GM19438 (cell line): ENCODE data around the gene PARP8.
A peak's percentile ranks its signal among the peaks of the same experiment; 100 is the strongest.

Source experiments
- ATAC-seq: cut with Tn5 transposase; IDR thresholded peaks from one replicate; pipeline ENCODE4 v1.9.1; 2021; ENCODE audit warnings: low read depth; ENCODE audit not compliant: unreplicated experiment

Gene PARP8

GRCh38 chr5:50724262-50724661, 57.8 kb downstream of the PARP8 start:
- ATAC-seq = no peak

- no peak for ATAC-seq
Observed at GRCh38 chr5:50725800-50726474, 59.5 kb downstream of the PARP8 start.

- no peak for ATAC-seq
Observed at GRCh38 chr5:50726475-50727148, 60.2 kb downstream of the PARP8 start.

GRCh38 chr5:50727149-50727496, 60.7 kb downstream of the PARP8 start:
- no peak for ATAC-seq

DNA sequence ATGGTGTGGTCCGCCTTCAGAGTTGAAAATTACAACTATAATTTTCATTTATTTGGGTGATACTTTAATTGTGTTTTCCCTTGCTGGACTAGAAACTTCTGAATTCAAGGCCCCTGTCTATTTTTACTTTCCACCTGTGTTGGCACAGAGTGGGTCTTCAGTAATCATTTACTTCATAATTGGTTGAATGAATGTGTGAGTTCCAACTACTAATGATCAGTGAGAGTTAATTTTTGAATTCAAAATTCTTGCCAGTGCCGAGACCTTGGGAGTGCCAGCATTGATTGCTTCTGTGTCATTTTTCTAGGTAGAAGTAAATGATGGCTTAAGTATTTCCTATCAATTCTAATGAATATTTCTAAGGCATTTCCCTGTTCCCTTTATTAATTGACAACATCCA, 61.4 kb downstream of the PARP8 start:
- no peak for ATAC-seq

GRCh38 chr5:50730336-50730735, 63.9 kb downstream of the PARP8 start:
- no peak for ATAC-seq

GRCh38 chr5:50730841-50731240, 64.4 kb downstream of the PARP8 start:
- ATAC-seq = no peak

DNA sequence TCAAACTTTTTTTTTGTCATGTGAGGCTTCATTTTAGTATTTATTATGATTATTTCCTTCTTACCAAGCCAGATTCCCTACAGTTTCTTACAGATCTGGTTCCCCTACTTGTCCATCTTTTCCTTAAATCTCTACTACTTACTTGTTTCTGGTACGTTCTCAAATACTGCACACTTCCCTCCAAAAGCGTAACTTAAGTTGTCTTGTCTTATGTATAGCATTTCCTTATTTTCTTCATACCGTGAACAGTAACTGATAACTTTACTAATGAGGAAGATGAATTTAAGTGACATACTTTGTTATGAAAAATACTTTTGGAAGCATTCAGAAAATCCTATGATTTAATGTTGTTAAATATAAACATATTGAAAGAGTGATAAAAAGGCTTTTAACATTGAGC, 67.3 kb downstream of the PARP8 start:
- ATAC-seq = no peak

DNA sequence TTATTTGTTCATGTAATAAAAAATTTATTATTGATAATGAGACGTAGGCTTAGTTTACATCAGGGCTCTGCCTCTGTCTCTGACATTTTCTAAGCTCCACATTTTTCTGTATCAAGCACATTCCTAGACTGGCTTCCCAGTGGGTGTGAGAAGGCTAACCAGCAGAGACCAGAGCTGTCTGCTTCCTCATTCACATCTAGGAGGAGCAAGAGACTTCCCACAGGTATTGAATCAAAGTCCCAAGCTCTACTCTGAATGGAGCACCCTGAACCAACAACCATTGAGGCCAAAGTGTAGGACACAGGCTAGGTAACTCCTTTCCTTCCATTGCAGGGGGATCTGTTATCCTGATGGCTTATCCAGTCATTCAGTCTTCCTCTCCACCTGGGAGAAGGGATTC, 72.4 kb downstream of the PARP8 start:
- no peak for ATAC-seq

DNA sequence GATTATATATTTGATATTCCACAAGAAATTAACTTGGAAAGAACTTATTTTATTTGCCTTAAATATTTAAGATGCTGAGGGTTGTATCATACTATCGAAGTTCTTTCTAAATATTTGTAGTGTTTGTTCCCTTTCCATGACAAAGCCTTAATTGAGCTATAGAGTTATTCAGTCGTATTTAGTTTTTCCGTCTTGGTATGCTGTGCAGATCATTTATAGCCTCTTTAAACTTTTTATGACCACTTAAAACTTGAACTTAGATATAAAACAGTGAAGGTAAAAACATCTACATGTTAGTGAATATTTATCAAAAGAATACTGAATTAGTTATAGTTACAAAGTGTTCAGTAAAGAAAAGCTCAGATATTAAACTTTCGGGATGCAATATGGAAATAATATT, 74.4 kb downstream of the PARP8 start:
- no peak for ATAC-seq

- peak; percentile 61 for ATAC-seq
Observed at GRCh38 chr5:50744776-50745175, 78.3 kb downstream of the PARP8 start.

DNA sequence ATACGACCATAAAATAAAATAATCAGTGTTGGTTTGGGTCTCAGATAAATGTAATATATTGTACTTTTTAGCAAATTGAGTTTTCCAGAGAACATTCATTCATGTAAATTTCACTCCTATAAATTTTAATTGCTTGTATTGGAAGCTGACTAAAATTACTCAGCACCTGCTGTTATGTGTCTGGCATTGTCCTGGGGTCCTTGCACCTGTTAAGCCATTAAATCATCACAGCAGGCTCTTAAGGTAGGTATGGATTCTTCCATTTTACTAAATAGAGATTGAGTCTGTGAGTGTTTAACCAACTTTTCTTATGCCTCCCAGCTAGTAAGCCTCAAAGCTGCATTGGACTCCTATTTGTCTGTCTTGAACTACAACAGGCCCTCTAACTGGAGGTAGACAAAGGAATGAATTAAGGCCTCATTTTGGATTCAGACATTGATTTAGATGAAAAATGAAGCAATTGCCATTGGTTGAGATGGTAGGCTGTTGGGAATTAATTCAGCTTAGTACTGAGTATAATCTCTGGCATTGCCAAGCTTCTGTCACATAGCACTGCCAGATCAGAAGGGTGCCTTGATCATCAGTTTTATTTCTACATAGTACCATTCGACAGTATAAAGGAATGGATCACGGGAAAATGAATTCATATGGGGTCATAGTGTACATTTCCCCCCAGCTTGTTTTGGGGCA, 78.9 kb downstream of the PARP8 start:
- no peak for ATAC-seq

GRCh38 chr5:50749181-50749580, 82.7 kb downstream of the PARP8 start:
- no peak for ATAC-seq

DNA sequence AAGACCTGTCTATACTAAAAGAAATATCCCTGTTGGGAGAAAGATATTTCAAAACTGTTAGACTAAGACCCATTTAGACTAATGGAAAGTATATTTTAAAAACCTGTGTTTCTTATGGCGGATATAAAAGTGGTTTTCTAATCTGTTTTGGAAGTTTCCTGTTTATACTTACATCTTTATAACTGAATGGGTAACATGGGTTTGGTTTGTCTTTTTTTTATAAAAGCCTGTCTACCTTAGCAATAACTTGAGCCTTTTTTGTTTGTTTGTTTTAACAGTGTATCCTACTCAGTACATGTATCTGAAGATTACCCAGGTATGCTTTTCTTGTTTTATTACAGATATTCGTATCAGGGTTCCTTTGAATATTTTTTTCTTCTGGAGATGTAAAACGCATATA, 83.4 kb downstream of the PARP8 start:
- ATAC-seq = no peak

DNA sequence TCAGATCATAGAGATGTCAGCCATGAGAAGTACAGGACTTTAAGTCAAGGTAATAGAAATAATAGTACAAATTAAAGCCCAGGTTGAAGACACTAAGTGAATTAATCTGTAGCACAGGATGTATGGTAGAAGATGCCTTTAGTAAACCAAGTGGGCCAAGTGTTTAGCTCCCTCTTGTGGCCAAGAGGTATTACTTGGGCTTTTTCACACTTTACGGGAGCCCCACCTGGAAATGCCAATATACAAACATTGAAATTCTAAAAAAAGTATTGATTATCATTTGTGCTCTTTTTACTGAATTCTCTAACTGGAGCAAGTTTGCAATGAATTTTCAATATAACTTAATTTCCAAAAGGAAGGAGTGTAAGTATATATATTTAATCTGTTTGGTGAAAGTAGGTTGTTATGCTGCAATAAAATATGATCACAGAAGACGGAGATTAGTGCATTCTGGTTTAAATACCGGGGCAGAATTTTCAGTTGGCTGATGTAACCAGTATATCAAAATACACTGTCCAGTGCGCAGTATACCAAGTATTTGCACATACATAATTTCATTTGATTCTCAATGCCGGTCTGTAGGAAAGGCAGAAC, 84.7 kb downstream of the PARP8 start:
- peak; percentile 94 for ATAC-seq

DNA sequence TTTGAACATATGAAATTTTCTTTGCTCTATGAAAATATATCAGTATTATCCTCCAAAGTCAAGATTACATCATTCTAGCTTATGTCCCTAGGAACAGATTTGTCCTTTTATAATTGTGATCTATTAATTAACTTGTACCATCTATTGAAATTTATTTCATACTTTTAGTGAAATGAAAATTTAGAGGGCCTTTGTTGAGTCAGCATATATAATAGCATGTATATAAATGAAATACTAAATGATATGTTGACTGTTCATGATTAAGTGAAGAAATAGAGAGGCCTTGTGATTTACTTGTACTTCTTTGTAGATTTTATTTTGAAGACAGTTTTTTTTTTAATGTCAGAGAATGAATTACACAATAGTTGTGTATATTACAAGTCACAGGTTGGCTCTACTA, 86.4 kb downstream of the PARP8 start:
- ATAC-seq = no peak

GRCh38 chr5:50759526-50760270, 93.3 kb downstream of the PARP8 start:
- no peak for ATAC-seq

DNA sequence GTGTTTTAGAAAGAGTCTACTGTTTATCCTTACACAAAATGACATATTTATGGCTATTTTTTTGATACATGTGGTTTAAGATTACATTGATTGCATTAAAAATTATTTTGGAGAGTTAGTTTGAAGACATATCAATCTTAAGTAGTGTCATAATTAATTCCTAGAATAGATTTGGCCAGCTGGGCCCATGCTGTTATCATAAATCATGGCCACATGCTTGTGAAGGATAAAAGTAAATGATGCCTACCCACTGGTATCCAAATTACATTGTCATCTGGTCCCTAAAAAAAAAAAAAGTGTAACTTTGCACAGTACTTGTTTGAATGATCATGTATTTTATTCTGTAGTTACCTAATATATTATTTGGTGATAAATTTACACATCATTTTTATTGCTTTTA, 96.9 kb downstream of the PARP8 start:
- ATAC-seq = no peak

DNA sequence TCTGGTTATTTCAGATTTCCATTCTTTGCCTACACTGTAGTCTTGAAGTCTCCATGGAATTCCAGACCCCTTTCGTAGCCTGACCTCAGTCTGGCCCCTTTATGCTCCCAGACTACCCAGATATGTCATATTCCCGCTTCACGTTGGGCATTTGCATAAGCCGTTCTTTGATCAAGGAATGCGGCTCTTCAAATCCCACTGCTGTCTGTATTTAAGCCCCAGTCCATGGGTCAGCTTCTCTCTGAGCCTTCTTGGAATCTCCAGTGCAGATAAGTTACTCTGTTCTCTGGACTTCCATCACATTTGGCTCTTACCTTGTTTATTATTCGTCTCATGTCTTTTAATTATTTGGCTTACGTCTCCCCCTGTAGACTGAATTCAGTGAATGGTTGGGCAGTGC, 97.4 kb downstream of the PARP8 start:
- no peak for ATAC-seq

GRCh38 chr5:50766042-50766441, 99.6 kb downstream of the PARP8 start:
- no peak for ATAC-seq

DNA sequence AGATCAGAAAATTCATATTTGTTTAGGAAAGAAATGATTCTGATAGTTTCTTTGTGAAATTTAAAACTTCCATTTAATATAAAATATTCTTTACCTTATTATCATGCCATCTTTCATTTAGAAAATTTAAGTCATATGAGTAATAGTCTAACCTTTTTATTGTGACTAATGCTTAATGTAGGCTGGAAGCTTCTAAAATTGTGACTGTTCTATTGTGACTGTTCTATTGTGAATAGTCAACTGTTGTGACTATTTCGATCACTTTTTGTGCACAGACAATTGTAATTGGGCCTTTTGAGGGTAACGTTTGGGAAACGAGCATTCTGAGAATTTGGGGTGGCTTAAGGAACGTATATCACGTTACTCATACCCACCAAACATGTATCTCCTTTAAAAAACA, 100.0 kb downstream of the PARP8 start:
- no peak for ATAC-seq
